ENCODE measurements around the gene PWWP2B. TPM values are rescaled to one million over a fixed set of nuclear protein-coding genes. Genes with fewer than 3 reads are reported as not detected.

The PWWP2B gene
- total and polyA plus RNA-seq, 2 of the 8 experiments (the other 6 are each of a cell fraction or from before 2014, with no cell fraction given): 5.3 to 10.8 TPM

DNA sequence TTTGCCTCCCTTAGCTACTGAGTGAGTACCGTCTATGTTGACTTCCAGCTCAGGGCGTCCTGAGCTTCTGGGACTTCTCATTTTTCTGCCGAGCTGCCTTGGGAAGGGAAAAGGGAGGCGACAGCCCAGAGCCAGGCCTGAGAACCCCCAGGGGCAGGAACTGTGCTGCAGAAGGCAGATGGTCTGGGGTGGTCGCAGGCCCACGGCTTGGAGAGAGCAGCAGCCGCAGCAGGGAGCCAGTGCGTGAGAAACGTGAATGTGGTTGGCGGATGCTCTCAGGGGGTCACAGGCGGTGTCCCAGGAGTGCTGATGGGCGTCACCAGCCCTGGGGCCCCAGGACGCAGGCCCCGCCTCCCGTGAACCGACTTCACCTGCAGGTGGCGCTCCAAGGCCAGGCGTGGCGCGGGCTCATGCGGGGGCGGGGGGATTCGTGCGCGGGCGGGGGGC is 9.2 kb upstream of the PWWP2B start:
- no peaks in the 10 kb centered on the region for H3K79me2 ChIP-seq (ENCODE audit: control insufficient read depth in 1 of 2, insufficient read depth in 2 of 2, low read length in 2 of 2)
- no peaks in the 10 kb centered on the region for H3K9me3 ChIP-seq (ENCODE audit: insufficient read depth in 2 of 2, low read depth in 1 of 2, low read length in 1 of 2)
- H3K4ac ChIP-seq (replicated peaks; ENCODE audit: insufficient read length, low read depth, low read length): peak overlapping the region; percentile 53
- H3K9ac ChIP-seq (replicated peaks in 1 of 4; ENCODE audit: extremely low read depth in 1 of 4, low read depth in 3 of 4, low read length in 3 of 4): no peak overlapping the region
- H3K23me2 ChIP-seq (ENCODE audit: low read depth, low read length): peaks cover 8% of the 10 kb centered on the region; the same call in 1 of the 2 replicates
- no peaks in the 10 kb centered on the region for H3K36me3 ChIP-seq (ENCODE audit: control insufficient read depth in 2 of 4, insufficient read depth in 4 of 4, low read length in 3 of 4)
- H3K27ac ChIP-seq (ENCODE audit: low read depth, low read length): no peak overlapping the region
- H2AFZ ChIP-seq (ENCODE audit: low read length): no peak overlapping the region; the same call in 1 of the 2 replicates
- FAIRE-seq (no peak), DNase-seq (ENCODE audit: low read depth in 1 of 2, low spot score in 2 of 2) (peak in 1 of 2 experiments; percentile 98)
- peak overlapping the region; percentile 93 for H4K8ac ChIP-seq (ENCODE audit: extremely low read depth, insufficient read depth, low read length)
- peak overlapping the region in 1 of 2 experiments; percentile 59; a peak in 3 of 4 replicates for H3K4me2 ChIP-seq (ENCODE audit: insufficient read depth in 1 of 2, low read depth in 2 of 2, low read length in 2 of 2)
- H2AK5ac ChIP-seq (ENCODE audit: low read depth, low read length): 0 out of 2 replicates have a peak overlapping the region, but pooled peaks have one; percentile 58
- H3K18ac ChIP-seq (ENCODE audit: extremely low read depth, low read length): peak overlapping the region; percentile 90
- peak overlapping the region; percentile 5 for H4K91ac ChIP-seq (replicated peaks; ENCODE audit: insufficient read length, low read length)
- no peak overlapping the region for H2BK120ac ChIP-seq (replicated peaks; ENCODE audit: low read depth, low read length)
- POLR2A ChIA-PET (ENCODE audit: partially characterized antibody): no interaction called here
- peak overlapping the region in 2 of 4 experiments; percentile 9 to 41; a peak in 1 of 8 replicates for H3K4me3 ChIP-seq (ENCODE audit: extremely low read depth in 1 of 4, insufficient read depth in 2 of 4, low read depth in 3 of 4, low read length in 4 of 4)
- no peak overlapping the region; the same call in 1 of the 2 replicates for H2BK12ac ChIP-seq (ENCODE audit: low read depth, low read length)
- no peak overlapping the region for H3K23ac ChIP-seq (ENCODE audit: insufficient read length)
- WGBS, 2 experiments (ENCODE audit: extremely low coverage in 1 of 2, insufficient coverage in 1 of 2, insufficient read length in 1 of 2, insufficient replicate concordance in 2 of 2, low coverage in 1 of 2, low lambda C conversion rate in 2 of 2, missing lambda C conversion rate in 1 of 2): 14% methylated on average over 17 of the region's 26 CpGs; no CpG with 5 or more reads in 1 of the 2 experiments
- H3K56ac ChIP-seq (replicated peaks; ENCODE audit: insufficient read length, low read depth, low read length): no peak overlapping the region
- H3K4me1 ChIP-seq (replicated peaks in 1 of 4; ENCODE audit: control insufficient read depth in 3 of 4, insufficient read depth in 4 of 4, low read length in 3 of 4): peaks cover 0 to 12% (median 9%) of the 10 kb centered on the region in 4 experiments; a peak in 6 of 7 replicates
- CTCF ChIA-PET (ENCODE audit: partially characterized antibody): interaction anchor here (0.6 to 1.1 kb wide), 13 partner anchors 12 to 1509 kb away, joined by 3 to 10 read pairs (median 3); no protein-coding TSS in a partner anchor
- H2BK15ac ChIP-seq (ENCODE audit: low read length): peak overlapping the region; percentile 25; the same call in 1 of the 2 replicates
- peaks cover 0 to 7% of the 10 kb centered on the region in 2 experiments for H4K20me1 ChIP-seq (replicated peaks in 1 of 2; ENCODE audit: control insufficient read depth in 1 of 2, insufficient read depth in 2 of 2, low read length in 2 of 2)
- peak overlapping the region; percentile 55; the same call in 1 of the 2 replicates for H2BK5ac ChIP-seq (ENCODE audit: low read depth, low read length)
- H4K5ac ChIP-seq (ENCODE audit: insufficient read length, low read depth, low read length): peak overlapping the region; percentile 86
- H3K14ac ChIP-seq (ENCODE audit: insufficient read length): no peak overlapping the region
- no peak overlapping the region for H2BK20ac ChIP-seq (ENCODE audit: low read length)
- no peaks in the 10 kb centered on the region for H3K79me1 ChIP-seq (ENCODE audit: low read depth, low read length)
- H3K27me3 ChIP-seq (replicated peaks in 1 of 4; ENCODE audit: control insufficient read depth in 3 of 4, extremely low read depth in 1 of 4, insufficient read depth in 3 of 4, low read length in 3 of 4): no peaks in the 10 kb centered on the region
- TF ChIP-seq GABPA (IDR thresholded peaks at IDR 0.05; ENCODE audit: borderline replicate concordance, insufficient read depth, low read length) (0 out of 2 replicates have a peak, but pooled peaks have one; percentile 14), SAP30 (IDR thresholded peaks at IDR 0.05; ENCODE audit: insufficient read depth, insufficient replicate concordance, low read length) (no peak), NANOG (IDR thresholded peaks at IDR 0.05; ENCODE audit: insufficient read depth, low read depth, low read length, poor library complexity, severe bottlenecking) (no peak), SRF (IDR thresholded peaks at IDR 0.05; ENCODE audit: low read depth, low read length) (no peak), CTCF (IDR thresholded peaks at IDR 0.05; ENCODE audit: control extremely low read depth in 1 of 3, insufficient read depth in 1 of 3, low read depth in 1 of 3, low read length in 3 of 3) (peak in 2 of 3 experiments; percentile 71 to 77; a peak in 3 of 4 replicates), BACH1 (IDR thresholded peaks at IDR 0.05; ENCODE audit: low read length) (no peak), ASH2L (IDR thresholded peaks at IDR 0.05; ENCODE audit: low read length) (peak; percentile 27), SP1 (IDR thresholded peaks at IDR 0.05; ENCODE audit: low read depth, low read length) (0 out of 2 replicates have a peak, but pooled peaks have one; percentile 20), TBP (IDR thresholded peaks at IDR 0.05; ENCODE audit: low read depth, low read length) (no peak), EGR1 (IDR thresholded peaks at IDR 0.05; ENCODE audit: borderline replicate concordance, low read depth, low read length) (peak; percentile 94)

All from H1 (cell line).